ENCODE results near the gene SLC12A7. TPM values are rescaled to one million over a fixed set of nuclear protein-coding genes. Genes with fewer than 3 reads are reported as not detected.

Gene SLC12A7
- total RNA-seq, 2 donors from 2014 or later = 28.5 to 42.3 TPM

- no peaks in the 10 kb centered on the region for H3K27me3 ChIP-seq
- H3K36me3 ChIP-seq = no peaks in the 10 kb centered on the region
- TF ChIP-seq CTCF (IDR thresholded peaks at IDR 0.05) = no peak
- H3K27ac ChIP-seq = peak overlapping the region in 1 of 2 donors; percentile 8
- H3K4me3 ChIP-seq = no peak overlapping the region
- no peaks in the 10 kb centered on the region for H3K9me3 ChIP-seq
- DNase-seq (ENCODE audit: low spot score) = no peak
- H3K4me1 ChIP-seq = peaks cover 0 to 51% of the 10 kb centered on the region in 2 donors
Observed at GRCh38 chr5:1133510-1134201, 21.8 kb upstream of the SLC12A7 start.

- H3K27me3 ChIP-seq = no peaks in the 10 kb centered on the region
- H3K36me3 ChIP-seq = no peaks in the 10 kb centered on the region
- no peaks in the 10 kb centered on the region for H3K9me3 ChIP-seq
- H3K4me1 ChIP-seq = peaks cover 0 to 57% of the 10 kb centered on the region in 2 donors
- TF ChIP-seq CTCF (IDR thresholded peaks at IDR 0.05) = no peak
- H3K4me3 ChIP-seq = no peak overlapping the region
- H3K27ac ChIP-seq = peak overlapping the region in 1 of 2 donors; percentile 8
- no peak for DNase-seq (ENCODE audit: low spot score)
Observed at GRCh38 chr5:1133108-1133507, 21.2 kb upstream of the SLC12A7 start.

- TF ChIP-seq CTCF (IDR thresholded peaks at IDR 0.05) = no peak
- Histone ChIP-seq H3K4me3 (no peak overlapping the region), H3K27ac (no peak overlapping the region), H3K36me3 (no peaks in the 10 kb centered on the region), H3K4me1 (peaks cover 0 to 62% of the 10 kb centered on the region in 2 donors), H3K9me3 (no peaks in the 10 kb centered on the region), H3K27me3 (no peaks in the 10 kb centered on the region)
- DNase-seq (ENCODE audit: low spot score) = no peak
Observed at GRCh38 chr5:1132570-1132969, 20.7 kb upstream of the SLC12A7 start.

GRCh38 chr5:1131726-1132125 lies 19.9 kb upstream of the SLC12A7 start:
- TF ChIP-seq CTCF (IDR thresholded peaks at IDR 0.05) = no peak
- peaks cover 0 to 67% of the 10 kb centered on the region in 2 donors for H3K4me1 ChIP-seq
- no peak for DNase-seq (ENCODE audit: low spot score)
- H3K9me3 ChIP-seq = no peaks in the 10 kb centered on the region
- no peaks in the 10 kb centered on the region for H3K36me3 ChIP-seq
- H3K27ac ChIP-seq = no peak overlapping the region
- no peaks in the 10 kb centered on the region for H3K27me3 ChIP-seq
- H3K4me3 ChIP-seq = no peak overlapping the region

GRCh38 chr5:1131191-1131621 lies 19.3 kb upstream of the SLC12A7 start:
- Histone ChIP-seq H3K9me3 (no peaks in the 10 kb centered on the region), H3K36me3 (no peaks in the 10 kb centered on the region), H3K4me3 (no peak overlapping the region), H3K27me3 (no peaks in the 10 kb centered on the region), H3K27ac (no peak overlapping the region), H3K4me1 (peaks cover 0 to 67% of the 10 kb centered on the region in 2 donors)
- DNase-seq (ENCODE audit: low spot score) = no peak
- TF ChIP-seq CTCF (IDR thresholded peaks at IDR 0.05) = no peak
